ENCODE results near the gene NFIB. TPM values are rescaled to one million over a fixed set of nuclear protein-coding genes. Genes with fewer than 3 reads are reported as not detected.

NFIB gene
- total RNA-seq, 1 donor from 2014 or later, result 0.30 TPM

- no peak overlapping the region for H2AFZ ChIP-seq (replicated peaks)
- H4K20me1 ChIP-seq (ENCODE audit: low read depth), result no peaks in the 10 kb centered on the region
- Mint-ChIP-seq H3K9me3 (no peaks in the 10 kb centered on the region), H3K4me3 (no peak overlapping the region), H3K4me1 (no peaks in the 10 kb centered on the region), H3K27ac (no peak overlapping the region), H3K36me3 (no peaks in the 10 kb centered on the region), H3K27me3 (ENCODE audit: insufficient read depth, low read depth) (no peaks in the 10 kb centered on the region)
- TF ChIP-seq EZH2phosphoT487 (IDR thresholded peaks at IDR 0.05), result no peak
- TF ChIP-seq CTCF (IDR thresholded peaks at IDR 0.05), result no peak
- H3F3A ChIP-seq (ENCODE audit: low read depth), result no peaks in the 10 kb centered on the region
- no peak overlapping the region for H3K4me3 ChIP-seq
- H3K36me3 ChIP-seq, result no peaks in the 10 kb centered on the region
- no peaks in the 10 kb centered on the region for H3K79me2 ChIP-seq (ENCODE audit: low read depth)
- no peak for DNase-seq (ENCODE audit: low spot score)
- no peak overlapping the region for H3K27ac ChIP-seq
- H3K27me3 ChIP-seq, result no peaks in the 10 kb centered on the region
- H3K4me1 ChIP-seq, result no peaks in the 10 kb centered on the region
- no peaks in the 10 kb centered on the region for H3K9me3 ChIP-seq (ENCODE audit: low read depth)
- no peak overlapping the region for H3K4me2 ChIP-seq
- no peak overlapping the region for H3K9ac ChIP-seq
Measured at GRCh38 chr9:14136047-14136635, 177.8 kb downstream of the NFIB start.

GRCh38 chr9:14135421-14135820, 178.5 kb downstream of the NFIB start:
- H3K27ac Mint-ChIP-seq, result no peak overlapping the region
- Histone ChIP-seq H3K27me3 (no peaks in the 10 kb centered on the region), H3K4me3 (no peak overlapping the region), H3F3A (ENCODE audit: low read depth) (no peaks in the 10 kb centered on the region), H3K79me2 (ENCODE audit: low read depth) (no peaks in the 10 kb centered on the region), H3K27ac (no peak overlapping the region), H3K4me2 (no peak overlapping the region), H4K20me1 (ENCODE audit: low read depth) (no peaks in the 10 kb centered on the region), H2AFZ (replicated peaks) (no peak overlapping the region), H3K9ac (no peak overlapping the region), H3K9me3 (ENCODE audit: low read depth) (no peaks in the 10 kb centered on the region), H3K4me1 (no peaks in the 10 kb centered on the region), H3K36me3 (no peaks in the 10 kb centered on the region)
- H3K4me3 Mint-ChIP-seq, result no peak overlapping the region
- H3K27me3 Mint-ChIP-seq (ENCODE audit: insufficient read depth, low read depth), result no peaks in the 10 kb centered on the region
- H3K4me1 Mint-ChIP-seq, result no peaks in the 10 kb centered on the region
- no peak for TF ChIP-seq EZH2 (IDR thresholded peaks at IDR 0.05)
- TF ChIP-seq CTCF (IDR thresholded peaks at IDR 0.05), result no peak
- no peak for TF ChIP-seq EZH2phosphoT487 (IDR thresholded peaks at IDR 0.05)
- no peak for DNase-seq (ENCODE audit: low spot score)
- H3K9me3 Mint-ChIP-seq, result no peaks in the 10 kb centered on the region
- no peaks in the 10 kb centered on the region for H3K36me3 Mint-ChIP-seq

GRCh38 chr9:14133394-14133793, 180.5 kb downstream of the NFIB start:
- no peak overlapping the region for H3K4me2 ChIP-seq
- Mint-ChIP-seq H3K4me1 (no peaks in the 10 kb centered on the region), H3K9me3 (no peaks in the 10 kb centered on the region), H3K27me3 (ENCODE audit: insufficient read depth, low read depth) (no peaks in the 10 kb centered on the region), H3K27ac (no peak overlapping the region), H3K36me3 (no peaks in the 10 kb centered on the region), H3K4me3 (no peak overlapping the region)
- no peaks in the 10 kb centered on the region for H3K79me2 ChIP-seq (ENCODE audit: low read depth)
- no peaks in the 10 kb centered on the region for H4K20me1 ChIP-seq (ENCODE audit: low read depth)
- H3K9me3 ChIP-seq (ENCODE audit: low read depth), result no peaks in the 10 kb centered on the region
- H3K36me3 ChIP-seq, result no peaks in the 10 kb centered on the region
- H3K4me3 ChIP-seq, result no peak overlapping the region
- H3K27ac ChIP-seq, result no peak overlapping the region
- no peaks in the 10 kb centered on the region for H3K4me1 ChIP-seq
- H3K27me3 ChIP-seq, result no peaks in the 10 kb centered on the region
- no peak overlapping the region for H2AFZ ChIP-seq (replicated peaks)
- no peaks in the 10 kb centered on the region for H3F3A ChIP-seq (ENCODE audit: low read depth)
- no peak overlapping the region for H3K9ac ChIP-seq
- no peak for TF ChIP-seq CTCF (IDR thresholded peaks at IDR 0.05)
- no peak for TF ChIP-seq EZH2phosphoT487 (IDR thresholded peaks at IDR 0.05)
- TF ChIP-seq EZH2 (IDR thresholded peaks at IDR 0.05), result no peak
- no peak for DNase-seq (ENCODE audit: low spot score)
